Panc1 (cell line): ENCODE measurements around the gene SMAGP.

Experiments
- CTCF ChIP-seq: fragments of 450-650 bp; IDR thresholded peaks from 2 replicates; pipeline ENCODE4 v1.5.1; 2017; ENCODE audit warnings: mild to moderate bottlenecking
- POLR2AphosphoS5 ChIP-seq: IDR thresholded peaks from 2 replicates; pipeline ENCODE4 v1.6.1; 2012; ENCODE audit warnings: mild to moderate bottlenecking, low read depth, low read length, moderate library complexity

- TF ChIP-seq CTCF, result no peak; the same call in 1 of the 2 replicates
- no peak for TF ChIP-seq POLR2AphosphoS5
Measured at GRCh38 chr12:51246254-51246853, 23.9 kb downstream of the SMAGP start.
